ENCODE results near the gene RAB1B.
"Not testable (repeated sequence)": the region's sequence is repeated elsewhere in the genome, so short reads cannot be mapped to it uniquely, and the experiment has no call there.

The RAB1B gene

GRCh38 chr11:66310803-66311440 lies 42.5 kb downstream of the RAB1B start:
- DNase-seq: not testable (repeated sequence)

DNA sequence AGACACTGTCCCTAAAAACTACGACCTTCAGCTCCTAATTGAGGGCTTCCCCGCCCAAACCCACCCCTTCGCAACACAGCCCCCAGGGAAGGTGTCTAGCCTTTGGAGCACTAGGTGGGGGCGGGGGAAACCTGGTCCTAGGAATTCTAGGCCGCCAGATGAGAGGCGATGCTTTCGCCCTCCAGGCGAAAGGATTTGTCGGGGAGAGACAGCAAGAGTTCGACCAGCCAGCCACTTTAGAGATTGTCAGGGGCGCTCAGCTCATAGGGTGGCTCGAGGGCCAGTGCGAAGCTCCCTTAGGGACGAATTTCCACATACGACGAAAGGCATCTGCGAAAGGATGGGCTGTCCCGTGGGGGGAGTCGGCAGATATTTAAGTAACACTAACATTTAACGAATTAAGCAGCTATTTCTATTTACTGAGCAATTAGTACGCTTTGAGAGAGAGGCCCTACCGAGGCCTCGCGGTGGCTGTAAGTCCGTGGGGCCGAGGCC lies 43.1 kb downstream of the RAB1B start:
- DNase-seq: no peak

DNA sequence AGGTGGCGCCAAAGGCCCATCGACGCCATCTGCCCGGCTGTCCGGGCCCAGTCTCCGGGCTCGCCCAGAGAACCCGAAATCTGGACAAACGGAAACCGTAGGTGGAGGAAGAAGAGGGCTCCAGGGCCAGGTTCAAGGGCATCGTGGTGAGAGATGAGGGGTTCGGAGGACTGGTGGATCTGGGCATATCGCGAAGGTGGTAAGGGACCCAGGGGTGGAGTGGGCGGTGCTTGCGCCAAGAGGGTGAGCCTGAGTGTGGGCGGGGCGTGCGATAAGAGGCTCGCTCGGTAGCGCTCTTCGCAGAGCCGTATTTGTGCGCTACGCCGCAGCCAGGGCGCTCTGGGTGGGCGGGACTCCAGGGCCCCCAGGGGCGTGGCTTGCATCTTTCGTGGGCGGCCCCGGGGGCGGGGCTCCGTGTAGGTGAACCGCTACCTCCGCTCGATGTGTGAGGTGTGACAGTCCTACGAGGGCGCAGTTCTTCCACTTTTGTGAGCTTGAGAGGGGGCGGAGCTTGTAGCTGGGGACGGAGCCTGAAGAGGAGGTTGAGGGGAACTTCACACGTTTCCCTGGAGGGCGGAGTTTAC lies 43.6 kb downstream of the RAB1B start:
- DNase-seq: peak; percentile 96

GRCh38 chr11:66312549-66313320 lies 44.3 kb downstream of the RAB1B start:
- DNase-seq: peak; percentile 98

GRCh38 chr11:66313321-66314185 lies 45.1 kb downstream of the RAB1B start:
- no peak for DNase-seq

DNA sequence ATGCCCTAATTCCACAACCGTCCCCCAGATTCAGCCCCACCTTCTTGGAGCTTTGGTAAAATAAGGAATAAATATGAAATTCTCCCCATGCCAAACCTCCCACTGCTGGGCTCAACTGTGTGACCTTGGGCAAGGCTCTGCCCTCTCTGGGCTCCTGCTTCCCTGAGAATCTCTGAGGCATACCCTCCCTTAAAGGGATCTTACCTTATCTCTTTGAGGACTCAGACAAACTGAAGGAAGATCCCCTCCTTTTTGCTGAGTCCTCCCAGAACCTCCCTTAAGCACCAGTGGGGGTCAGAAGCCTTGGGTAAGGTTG lies 45.7 kb downstream of the RAB1B start:
- no peak for DNase-seq

DNA sequence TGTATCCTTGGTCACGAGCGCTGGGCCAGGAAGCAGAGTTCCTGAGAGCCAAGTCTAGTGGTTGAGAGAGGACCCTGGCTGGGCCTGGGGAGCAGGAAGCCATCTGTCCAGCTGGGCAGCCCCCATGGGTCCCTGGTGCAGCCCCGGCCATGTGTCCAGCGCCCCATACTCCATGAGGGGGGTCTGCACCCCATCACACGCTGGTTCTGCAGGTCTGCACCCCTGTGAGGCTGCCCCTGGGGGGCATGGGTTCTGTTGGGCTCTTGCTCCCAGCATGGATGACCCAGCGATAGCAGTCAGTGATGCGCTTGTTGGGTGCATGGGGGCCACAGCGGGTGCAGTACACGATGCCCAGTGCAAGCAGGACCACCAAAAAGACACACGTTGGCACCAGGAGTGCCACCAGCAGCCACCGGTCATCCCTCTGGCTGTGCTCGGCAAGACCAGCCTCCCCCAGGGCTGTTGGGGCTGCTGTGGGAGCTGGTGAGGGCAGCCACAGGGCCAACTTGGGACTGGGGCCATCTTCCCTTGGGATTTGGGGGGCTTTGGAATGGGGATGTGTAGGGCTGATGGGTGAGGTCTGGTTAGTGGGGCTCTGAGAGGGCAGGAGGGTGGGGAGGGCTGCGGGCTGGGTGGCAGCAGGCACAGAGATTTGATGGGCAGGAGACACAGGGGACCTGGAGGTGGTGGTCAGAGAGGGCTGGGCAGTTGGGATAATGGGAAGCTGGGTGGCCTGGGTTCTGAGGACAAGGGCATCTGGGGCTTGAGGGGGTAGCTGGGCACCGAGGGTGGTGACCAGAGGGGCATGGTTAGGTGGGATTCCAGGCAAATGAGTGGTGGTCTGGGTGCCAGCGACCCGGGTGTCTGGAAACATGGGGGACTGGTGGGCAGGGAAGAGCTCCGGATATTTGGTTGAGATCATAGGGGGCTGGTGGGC lies 46.4 kb downstream of the RAB1B start:
- no peak for DNase-seq

- no peak for DNase-seq
Measured at GRCh38 chr11:66315498-66315885, 47.1 kb downstream of the RAB1B start.

DNA sequence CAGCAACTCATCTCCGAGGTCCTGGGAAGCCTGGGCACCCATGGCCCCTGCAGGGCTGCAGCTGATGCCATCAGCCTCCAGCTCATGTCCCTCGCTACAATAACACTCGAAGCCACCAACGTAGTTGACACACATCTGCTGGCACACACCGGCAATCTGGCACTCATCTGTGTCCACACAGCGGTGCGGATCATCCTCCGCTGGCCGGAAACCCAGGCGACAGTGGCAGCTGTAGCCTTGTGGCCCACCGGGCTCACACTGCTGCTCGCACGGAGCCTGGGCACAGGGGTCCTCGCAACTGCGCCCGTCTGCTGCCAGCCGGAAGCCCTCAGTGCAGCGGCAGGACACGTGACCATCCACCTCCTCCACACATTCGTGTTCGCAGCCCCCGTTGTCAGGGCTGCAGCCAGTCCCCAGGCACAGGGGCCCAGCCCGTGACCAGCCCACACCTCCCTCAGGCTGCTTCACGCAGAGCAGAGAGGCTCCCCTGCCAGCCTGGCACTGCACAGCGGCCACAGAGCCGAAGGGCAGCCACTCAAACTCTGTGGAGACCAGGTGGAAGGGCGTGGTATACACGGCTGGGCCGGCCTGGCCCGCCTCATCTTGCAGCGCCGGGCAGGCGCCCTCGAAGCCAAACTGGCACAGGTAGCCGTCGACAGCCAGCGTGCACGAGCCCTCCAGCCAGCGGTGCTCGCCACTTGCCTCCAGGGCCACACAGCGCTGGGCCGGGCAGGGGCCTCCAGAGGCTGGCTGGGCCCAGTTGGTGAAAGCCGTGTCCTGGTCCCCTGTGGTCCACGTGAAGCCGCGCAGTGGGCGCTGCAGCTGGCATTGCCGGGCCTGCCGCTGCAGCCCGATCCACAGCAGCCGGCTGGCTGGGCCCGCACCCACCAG lies 47.7 kb downstream of the RAB1B start:
- DNase-seq: no peak

DNA sequence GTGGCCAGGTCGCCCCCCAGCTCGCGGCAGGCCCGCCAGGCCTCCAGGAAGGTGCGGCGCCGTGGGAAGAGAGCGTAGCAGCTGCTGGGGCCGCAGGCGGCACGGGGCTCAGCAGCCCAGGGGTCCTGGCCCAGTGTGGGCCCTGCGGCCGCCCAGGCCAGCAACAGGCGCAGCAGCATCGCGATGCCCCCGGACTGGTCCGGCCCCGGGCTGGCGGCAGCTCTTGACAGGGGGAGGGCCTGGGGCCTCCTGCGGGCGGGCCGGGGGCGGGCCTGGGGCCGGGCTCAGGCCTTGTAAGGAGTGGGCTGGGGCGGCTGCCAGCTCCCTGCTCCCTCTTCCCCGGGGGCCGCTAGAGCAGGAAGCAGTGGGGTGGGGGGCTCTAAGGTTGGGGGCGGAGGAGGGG lies 48.4 kb downstream of the RAB1B start, which contains the start of gene CD248:
Gene CD248 (minus strand): TSS at position 196 of the 403 bp plus-strand sequence. CDS start 17 bp downstream, at position 179.
- no peak for DNase-seq

GRCh38 chr11:66317322-66317722 lies 48.9 kb downstream of the RAB1B start:
- DNase-seq: peak; percentile 46

DNA sequence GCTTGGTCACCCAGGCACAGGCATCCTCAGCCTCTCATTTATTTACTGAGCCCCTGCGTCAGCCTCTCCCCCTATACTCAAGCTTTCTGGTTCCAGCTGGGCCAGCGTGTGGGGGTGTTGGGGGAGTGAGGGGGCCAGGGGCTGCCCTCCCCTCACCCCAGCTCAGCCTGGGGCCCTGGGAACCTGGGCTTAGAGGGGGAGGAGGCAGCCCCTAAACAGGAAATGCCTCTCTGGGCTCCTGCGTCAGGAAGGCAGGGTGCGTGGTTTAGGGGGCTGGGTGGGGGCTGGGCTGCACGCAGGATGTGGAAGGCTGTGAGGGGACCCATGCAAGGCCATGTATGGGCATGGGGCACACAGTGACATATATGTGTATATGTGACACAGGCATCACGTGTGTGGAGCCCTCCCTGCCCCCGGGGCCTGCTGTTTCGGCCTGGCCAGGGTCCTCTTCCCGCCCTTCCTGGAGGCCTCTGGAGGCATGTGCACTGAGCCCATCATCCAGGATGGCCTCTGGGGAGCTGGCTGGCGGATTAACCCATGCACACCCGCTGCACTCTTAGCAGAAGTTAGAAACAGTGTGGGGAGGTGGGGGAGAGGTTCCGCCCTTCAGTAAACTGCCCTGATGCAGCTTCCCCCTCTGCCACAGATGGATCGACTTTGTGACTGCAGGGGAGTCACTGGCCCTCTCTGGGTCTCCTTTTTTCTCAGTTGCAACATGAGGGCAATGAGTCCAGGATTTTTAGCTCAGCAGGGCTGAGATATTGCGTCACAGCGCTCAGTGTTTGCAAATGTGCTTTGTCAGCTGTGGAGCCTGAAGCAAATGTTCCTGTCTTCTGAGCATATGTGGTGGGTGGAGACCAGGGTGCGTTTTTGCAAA lies 49.5 kb downstream of the RAB1B start:
- peak; percentile 26 for DNase-seq

DNA sequence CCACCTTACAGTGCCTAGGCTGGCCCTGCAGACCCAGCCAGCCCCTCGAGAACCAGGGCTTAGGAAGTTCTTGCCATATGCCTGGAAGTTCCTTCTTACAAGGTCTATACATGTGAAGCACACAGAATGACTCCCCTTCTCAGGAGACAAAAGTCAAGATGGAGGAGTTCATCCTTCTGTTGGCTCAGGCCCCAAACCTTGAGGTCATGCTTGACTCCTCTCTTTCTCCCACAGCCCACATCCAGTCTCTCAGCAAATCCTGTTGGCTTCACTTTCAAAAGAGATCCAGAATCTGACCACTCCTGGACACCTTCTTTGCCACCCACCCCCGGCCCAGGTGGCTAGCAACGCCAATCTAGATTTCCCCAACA lies 50.1 kb downstream of the RAB1B start:
- no peak for DNase-seq

GRCh38 chr11:66320289-66320688 lies 51.9 kb downstream of the RAB1B start:
- DNase-seq: not testable (repeated sequence)

- DNase-seq: not testable (repeated sequence)
Measured at GRCh38 chr11:66320748-66321147, 52.3 kb downstream of the RAB1B start.

- no peak for DNase-seq
Measured at GRCh38 chr11:66321606-66322005, 53.2 kb downstream of the RAB1B start.

DNA sequence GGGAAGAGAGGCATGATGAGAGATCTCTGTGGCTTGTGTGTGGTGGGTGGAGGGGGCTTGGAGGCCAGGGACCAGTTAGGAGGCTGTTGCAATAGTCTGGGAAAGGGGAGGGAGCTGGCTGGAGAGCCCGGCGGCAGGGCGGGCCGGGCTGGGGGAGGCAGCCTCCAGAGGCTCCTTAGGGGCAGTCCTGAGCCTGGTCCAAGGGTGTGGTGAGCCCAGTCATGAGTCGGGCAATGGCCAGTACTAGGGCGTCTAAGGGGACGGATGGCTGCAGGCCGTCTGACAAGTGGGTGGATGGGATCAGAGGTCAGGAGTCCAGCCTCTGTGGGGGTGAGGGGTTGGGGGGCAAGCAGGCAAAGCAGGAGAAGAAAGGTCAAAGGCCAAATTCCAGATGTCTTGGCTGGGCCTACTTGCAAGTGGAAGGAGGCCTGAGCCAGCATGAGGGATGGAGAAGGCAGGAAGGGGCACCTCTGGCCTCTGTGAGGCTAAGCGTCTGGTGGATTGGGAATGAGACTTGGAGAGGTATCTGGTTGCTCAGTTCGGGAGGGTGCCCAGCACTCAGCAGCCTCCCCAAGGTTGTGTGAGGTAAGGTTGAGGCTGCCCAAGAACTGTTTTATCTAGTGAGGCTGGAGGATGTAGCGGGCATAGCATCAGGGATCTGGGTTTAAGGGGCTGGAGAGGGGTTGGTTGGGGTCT lies 54.4 kb downstream of the RAB1B start:
- DNase-seq: no peak

GRCh38 chr11:66323684-66324083 lies 55.2 kb downstream of the RAB1B start:
- no peak for DNase-seq

GRCh38 chr11:66324664-66325063 lies 56.2 kb downstream of the RAB1B start:
- no peak for DNase-seq
